ENCODE measurements around the gene CAPZB.

DNA sequence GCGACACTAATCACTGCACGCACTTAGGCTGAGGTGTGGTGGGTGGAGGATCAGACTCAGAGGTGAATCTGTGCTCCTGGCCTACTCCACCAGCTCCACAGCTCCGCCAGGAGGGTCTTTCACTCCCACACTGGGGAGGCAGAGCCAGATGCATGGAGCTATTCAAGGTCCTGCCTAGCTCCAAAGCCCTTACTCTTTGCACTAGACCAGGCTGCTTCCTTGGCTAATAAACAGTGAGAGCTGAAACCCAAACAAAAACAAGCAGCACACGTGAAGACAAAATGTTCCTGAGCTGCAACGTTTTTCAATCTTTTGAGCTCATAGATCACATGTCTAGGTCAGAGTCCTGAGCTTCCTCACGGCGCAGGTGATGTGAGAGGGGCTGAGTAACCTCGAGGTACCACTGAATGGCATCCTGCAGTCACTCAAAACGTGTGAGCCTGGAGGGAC, 19.2 kb downstream of the CAPZB start:
- TF ChIP-seq, protein P1, sequence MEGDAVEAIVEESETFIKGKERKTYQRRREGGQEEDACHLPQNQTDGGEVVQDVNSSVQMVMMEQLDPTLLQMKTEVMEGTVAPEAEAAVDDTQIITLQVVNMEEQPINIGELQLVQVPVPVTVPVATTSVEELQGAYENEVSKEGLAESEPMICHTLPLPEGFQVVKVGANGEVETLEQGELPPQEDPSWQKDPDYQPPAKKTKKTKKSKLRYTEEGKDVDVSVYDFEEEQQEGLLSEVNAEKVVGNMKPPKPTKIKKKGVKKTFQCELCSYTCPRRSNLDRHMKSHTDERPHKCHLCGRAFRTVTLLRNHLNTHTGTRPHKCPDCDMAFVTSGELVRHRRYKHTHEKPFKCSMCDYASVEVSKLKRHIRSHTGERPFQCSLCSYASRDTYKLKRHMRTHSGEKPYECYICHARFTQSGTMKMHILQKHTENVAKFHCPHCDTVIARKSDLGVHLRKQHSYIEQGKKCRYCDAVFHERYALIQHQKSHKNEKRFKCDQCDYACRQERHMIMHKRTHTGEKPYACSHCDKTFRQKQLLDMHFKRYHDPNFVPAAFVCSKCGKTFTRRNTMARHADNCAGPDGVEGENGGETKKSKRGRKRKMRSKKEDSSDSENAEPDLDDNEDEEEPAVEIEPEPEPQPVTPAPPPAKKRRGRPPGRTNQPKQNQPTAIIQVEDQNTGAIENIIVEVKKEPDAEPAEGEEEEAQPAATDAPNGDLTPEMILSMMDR (IDR thresholded peaks at IDR 0.05; ENCODE audit: insufficient read depth, low read length, poor library complexity, severe bottlenecking) = no peak
- no peak for TF ChIP-seq EZH2phosphoT487 (conservative IDR thresholded peaks at IDR 0.05; ENCODE audit: low read length)
